OCI-M2 (cell line): ENCODE measurements around the gene FREY1.
"Not testable (repeated sequence)": the region's sequence is repeated elsewhere in the genome, so short reads cannot be mapped to it uniquely, and the experiment has no call there.

Experiments used
- DNase-seq: peaks from one replicate; lab custom pipeline; 2025; ENCODE audit not compliant: unreplicated experiment; lab: John Stamatoyannopoulos, UW

Gene FREY1

GRCh38 chr11:45915446-45915845, 8.4 kb upstream of the FREY1 start:
- no peak for DNase-seq

GRCh38 chr11:45913942-45914635, 7.0 kb upstream of the FREY1 start:
- no peak for DNase-seq

- no peak for DNase-seq
These were observed 6.4 kb upstream of the FREY1 start for GRCh38 chr11:45913514-45913913.

GRCh38 chr11:45910623-45911022, 3.6 kb upstream of the FREY1 start:
- no peak for DNase-seq

GRCh38 chr11:45909594-45910475, 2.8 kb upstream of the FREY1 start:
- DNase-seq, result no peak

GRCh38 chr11:45907911-45908370, 870 bp upstream of the FREY1 start:
- no peak for DNase-seq

GRCh38 chr11:45906096-45906682, 882 bp downstream of the FREY1 start:
- no peak for DNase-seq

- not testable (repeated sequence) for DNase-seq
These were observed 1.5 kb downstream of the FREY1 start for GRCh38 chr11:45905576-45905975.

GRCh38 chr11:45905095-45905494, 2.0 kb downstream of the FREY1 start:
- no peak for DNase-seq

- DNase-seq, result no peak
These were observed 2.7 kb downstream of the FREY1 start for GRCh38 chr11:45904309-45904915.

- DNase-seq, result no peak
These were observed 4.4 kb downstream of the FREY1 start for GRCh38 chr11:45902452-45903380.

GRCh38 chr11:45901626-45902025, 5.4 kb downstream of the FREY1 start:
- DNase-seq, result no peak

- no peak for DNase-seq
These were observed 6.0 kb downstream of the FREY1 start for GRCh38 chr11:45900916-45901617.

- not testable (repeated sequence) for DNase-seq
These were observed 6.8 kb downstream of the FREY1 start for GRCh38 chr11:45900175-45900800.

- no peak for DNase-seq
These were observed 7.5 kb downstream of the FREY1 start for GRCh38 chr11:45899448-45900174.

GRCh38 chr11:45899086-45899447, 8.0 kb downstream of the FREY1 start:
- no peak for DNase-seq

- DNase-seq, result no peak
These were observed 9.5 kb downstream of the FREY1 start for GRCh38 chr11:45897556-45897955.

GRCh38 chr11:45896422-45896984, 10.6 kb downstream of the FREY1 start:
- no peak for DNase-seq
